Prostate gland (tissue), 2 donors: ENCODE data around the gene RXRA.

ENCODE experiments used
- CTCF ChIP-seq, 4 experiments: fragments of 200-600 bp in 2 of 4; fragments of 450-650 bp in 2 of 4; sonication (generic) in 2 of 4; IDR thresholded peaks; 1 replicate in 3 of 4; 2 replicates in 1 of 4; pipeline ENCODE4 v1.5.1; 2016 to 2019; ENCODE audit warnings: antibody characterized with exemption in 4 of 4, mild to moderate bottlenecking in 2 of 4, moderate library complexity in 2 of 4
- POLR2A ChIP-seq: fragments of 450-650 bp; IDR thresholded peaks from one replicate; pipeline ENCODE4 v1.6.1; 2016; ENCODE audit warnings: antibody characterized with exemption, mild to moderate bottlenecking

DNA sequence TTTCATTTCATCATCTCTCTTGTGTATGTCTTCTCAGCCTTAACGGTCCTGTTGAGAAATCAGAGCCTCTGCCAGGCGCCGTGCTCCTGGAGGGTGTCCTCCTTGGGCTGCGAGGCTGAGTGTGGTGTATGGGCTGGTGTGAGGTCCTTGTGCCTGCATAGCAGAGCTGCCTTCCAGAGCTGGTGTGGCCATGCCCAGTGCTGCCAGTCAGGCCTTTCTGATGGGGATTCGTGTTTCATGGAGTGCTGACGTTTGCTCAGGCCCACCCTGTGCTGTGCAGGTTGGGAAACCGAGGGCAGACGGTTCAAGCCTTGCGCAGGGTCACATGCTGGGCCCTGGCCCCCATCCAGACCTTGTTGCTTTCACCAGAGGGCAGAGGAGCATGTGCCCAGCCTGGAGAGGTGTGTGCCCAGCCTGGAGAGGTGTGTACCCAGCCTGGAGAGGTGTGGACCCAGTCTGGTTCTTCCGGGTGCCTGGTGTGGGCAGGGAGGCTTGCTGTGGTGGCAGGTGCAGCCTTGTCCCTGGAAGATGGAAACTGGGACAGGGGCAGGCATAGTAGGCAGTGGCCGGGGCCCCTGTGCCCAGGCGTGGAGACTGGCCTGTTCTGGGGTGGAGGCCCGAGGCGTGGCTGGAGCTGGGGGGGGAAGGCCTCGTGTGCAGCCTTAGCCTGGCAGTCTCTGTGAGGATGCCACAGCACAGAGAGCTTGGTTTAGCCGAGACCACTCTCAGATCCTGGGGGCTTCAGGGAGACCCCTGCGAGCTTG lies 84.0 kb downstream of the RXRA start:
- no peak for TF ChIP-seq POLR2A
- TF ChIP-seq CTCF (IDR thresholded peaks at IDR 0.05), result no peak
